Measurements from ENCODE around the gene TTC7B.
A peak's percentile ranks its signal among the peaks of the same experiment; 100 is the strongest.

Gene TTC7B

DNA sequence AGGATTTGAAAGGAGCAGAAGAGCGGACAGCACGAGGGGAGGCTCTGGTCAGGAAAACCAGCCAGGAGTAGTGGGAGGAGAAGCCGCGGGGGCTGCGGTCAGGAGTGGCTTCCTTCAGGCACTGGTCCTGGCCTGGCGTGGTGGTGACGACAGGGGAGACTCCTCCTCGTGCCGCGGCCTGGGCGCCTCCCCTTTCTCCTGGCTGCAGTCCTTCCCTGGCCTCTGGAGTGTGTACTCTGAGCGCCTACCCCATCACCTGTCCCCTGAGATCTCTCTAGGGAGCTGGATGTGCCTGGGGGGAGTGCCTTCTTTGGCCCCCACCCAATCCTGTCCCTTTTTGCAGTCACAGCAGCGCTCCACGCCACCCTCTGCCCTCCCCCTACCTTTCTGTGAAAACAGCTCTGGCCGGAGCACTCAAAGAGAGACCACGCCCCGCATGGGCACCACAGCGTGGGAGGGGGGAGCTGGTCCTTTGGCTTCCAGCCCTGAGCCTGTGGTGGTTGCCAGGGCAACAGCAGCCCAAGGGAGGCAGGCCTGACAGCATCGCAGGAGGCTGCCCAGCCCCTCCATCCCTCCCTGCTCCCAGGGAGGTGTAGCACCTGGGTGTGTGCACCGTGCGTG is 293.5 kb downstream of the TTC7B start:
- DNase-seq (ENCODE audit: low read depth), result peak; percentile 23
- no peak overlapping the region for H3K4me3 ChIP-seq (ENCODE audit: low read depth, low read length)
- in situ Hi-C loops (cut with HindIII; ENCODE audit: low sequenced_read_pairs), result no loop called here
- TF ChIP-seq, protein P1, sequence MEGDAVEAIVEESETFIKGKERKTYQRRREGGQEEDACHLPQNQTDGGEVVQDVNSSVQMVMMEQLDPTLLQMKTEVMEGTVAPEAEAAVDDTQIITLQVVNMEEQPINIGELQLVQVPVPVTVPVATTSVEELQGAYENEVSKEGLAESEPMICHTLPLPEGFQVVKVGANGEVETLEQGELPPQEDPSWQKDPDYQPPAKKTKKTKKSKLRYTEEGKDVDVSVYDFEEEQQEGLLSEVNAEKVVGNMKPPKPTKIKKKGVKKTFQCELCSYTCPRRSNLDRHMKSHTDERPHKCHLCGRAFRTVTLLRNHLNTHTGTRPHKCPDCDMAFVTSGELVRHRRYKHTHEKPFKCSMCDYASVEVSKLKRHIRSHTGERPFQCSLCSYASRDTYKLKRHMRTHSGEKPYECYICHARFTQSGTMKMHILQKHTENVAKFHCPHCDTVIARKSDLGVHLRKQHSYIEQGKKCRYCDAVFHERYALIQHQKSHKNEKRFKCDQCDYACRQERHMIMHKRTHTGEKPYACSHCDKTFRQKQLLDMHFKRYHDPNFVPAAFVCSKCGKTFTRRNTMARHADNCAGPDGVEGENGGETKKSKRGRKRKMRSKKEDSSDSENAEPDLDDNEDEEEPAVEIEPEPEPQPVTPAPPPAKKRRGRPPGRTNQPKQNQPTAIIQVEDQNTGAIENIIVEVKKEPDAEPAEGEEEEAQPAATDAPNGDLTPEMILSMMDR (IDR thresholded peaks at IDR 0.05; ENCODE audit: low read depth, low read length, missing control alignments), result no peak

DNA sequence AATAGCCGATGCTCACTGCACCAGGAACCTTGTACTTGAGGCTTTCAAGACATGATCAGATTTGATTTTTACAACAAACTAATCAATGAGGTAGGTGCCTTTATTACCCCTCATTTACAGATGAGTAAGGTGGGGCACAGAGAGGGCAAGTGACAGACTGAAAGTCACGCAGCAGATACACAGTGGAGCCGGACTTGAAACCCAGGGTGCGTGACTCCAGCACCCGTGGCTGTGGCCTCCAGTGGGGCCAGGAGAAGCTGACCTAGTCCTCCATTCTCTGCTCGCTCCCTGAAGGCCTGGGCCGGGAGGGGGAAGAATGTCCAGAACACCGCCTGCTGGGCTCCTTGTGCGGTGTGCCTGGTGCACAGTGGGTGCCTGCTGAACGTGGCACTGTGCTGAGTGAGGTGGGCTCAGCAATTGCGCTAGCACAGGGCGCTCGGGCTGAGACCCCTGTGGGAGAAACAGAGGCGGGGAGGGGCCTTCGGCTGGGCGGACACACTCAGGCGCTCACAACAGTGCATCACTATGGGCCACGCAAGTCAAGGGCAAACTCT is 294.2 kb downstream of the TTC7B start:
- H3K4me3 ChIP-seq (ENCODE audit: low read depth, low read length), result no peak overlapping the region
- TF ChIP-seq, protein P1 (IDR thresholded peaks at IDR 0.05; ENCODE audit: low read depth, low read length, missing control alignments), result no peak
- in situ Hi-C loops (cut with HindIII; ENCODE audit: low sequenced_read_pairs), result no loop called here
- DNase-seq (ENCODE audit: low read depth), result no peak

DNA sequence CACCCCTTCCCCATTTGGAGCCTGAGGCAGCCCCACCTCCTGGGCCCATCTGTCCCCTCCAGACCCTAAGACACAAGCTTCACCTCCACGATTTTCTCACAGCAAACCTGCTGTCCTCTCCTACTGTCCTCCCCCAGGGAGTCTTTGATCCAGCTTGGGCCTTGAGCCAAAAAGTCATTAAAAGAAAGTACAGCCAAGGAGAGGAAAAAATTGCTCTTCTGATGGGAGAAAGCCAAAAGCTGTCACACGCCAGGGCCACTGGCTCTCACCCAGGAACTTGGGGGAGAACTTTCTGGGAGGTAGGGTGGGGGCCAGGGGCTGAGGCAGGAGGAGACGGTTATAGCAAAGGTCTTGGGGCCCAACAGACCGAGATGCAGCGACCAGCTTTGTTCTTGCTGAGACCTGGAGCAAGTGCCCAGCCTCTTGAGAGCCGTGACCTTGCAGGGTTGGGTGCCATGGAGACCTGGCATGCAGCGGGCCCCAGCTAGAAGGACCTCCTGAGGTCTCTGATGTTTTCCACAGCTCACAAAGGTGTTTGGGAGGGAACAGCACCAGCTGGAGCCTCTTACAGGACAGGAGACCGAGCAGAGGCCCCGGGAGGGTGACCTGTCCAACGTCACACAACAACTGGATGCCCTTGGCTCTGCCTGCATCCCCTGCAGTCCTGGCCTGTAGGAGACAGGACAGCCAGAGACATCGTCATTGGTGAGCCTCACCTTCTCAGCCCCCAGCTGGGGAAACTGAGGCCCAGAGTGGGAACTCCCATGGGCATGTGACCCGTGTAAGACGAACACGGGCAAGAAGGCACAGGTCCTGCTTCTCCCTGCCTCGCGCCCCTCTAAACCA is 294.9 kb downstream of the TTC7B start:
- H3K4me3 ChIP-seq (ENCODE audit: low read depth, low read length), result no peak overlapping the region
- TF ChIP-seq, protein P1 (IDR thresholded peaks at IDR 0.05; ENCODE audit: low read depth, low read length, missing control alignments), result no peak
- in situ Hi-C loops (cut with HindIII; ENCODE audit: low sequenced_read_pairs), result no loop called here
- peak; percentile 16 for DNase-seq (ENCODE audit: low read depth)

DNA sequence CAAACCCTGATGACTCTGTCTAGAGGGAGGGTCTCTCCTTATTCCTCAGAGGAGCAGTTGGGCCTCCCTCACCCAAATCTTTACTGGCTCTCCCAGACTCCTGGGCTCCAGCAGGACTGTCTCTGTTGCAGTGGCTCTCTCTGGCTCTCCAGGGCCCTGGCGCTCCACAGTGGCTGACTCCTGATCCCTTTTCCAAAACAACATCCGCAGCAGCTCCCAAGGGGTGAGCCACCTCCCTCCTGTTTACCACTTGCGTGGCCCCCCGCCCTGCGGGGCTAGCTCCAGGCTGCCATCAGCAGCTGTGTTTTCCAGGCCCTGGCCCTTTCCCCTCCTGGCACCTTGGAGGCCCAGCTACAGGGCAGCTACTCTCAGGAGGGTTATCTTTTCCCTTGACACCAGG is 295.9 kb downstream of the TTC7B start:
- no peak for DNase-seq (ENCODE audit: low read depth)
- H3K4me3 ChIP-seq (ENCODE audit: low read depth, low read length), result no peak overlapping the region
- TF ChIP-seq, protein P1 (IDR thresholded peaks at IDR 0.05; ENCODE audit: low read depth, low read length, missing control alignments), result no peak
- in situ Hi-C loops (cut with HindIII; ENCODE audit: low sequenced_read_pairs), result no loop called here

DNA sequence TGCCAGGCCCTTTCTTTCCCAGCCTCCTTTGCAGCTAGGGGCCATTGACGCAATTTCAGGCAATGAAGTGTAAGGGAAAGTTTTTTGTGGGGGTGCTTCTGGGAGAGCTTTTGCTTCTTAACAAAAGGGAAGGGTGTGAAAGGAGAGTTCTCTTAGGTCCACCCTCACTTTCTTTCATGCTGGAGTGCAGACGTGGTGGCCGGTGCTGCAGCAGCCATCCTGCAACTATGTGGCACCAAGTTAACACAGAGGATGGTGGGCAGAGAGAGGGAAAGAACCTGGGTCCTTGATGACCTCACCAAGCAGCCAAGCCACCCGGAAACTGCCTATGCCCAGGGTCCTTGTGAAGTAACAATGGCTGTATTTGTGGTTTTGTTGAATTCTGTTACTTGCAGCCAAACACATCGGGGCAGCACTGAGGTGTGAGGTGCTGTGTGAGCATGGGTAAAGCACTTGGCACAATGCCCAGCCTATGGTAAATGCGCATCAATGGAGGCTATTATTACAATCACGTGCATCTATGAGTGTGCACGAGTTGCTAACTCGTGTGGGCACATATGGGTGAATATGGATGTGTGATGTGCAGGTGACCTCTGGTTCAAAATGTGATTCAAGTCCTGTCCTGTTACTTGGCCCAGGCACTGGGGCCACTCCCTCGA is 296.8 kb downstream of the TTC7B start:
- no peak for DNase-seq (ENCODE audit: low read depth)
- in situ Hi-C loops (cut with HindIII; ENCODE audit: low sequenced_read_pairs), result no loop called here
- TF ChIP-seq, protein P1 (IDR thresholded peaks at IDR 0.05; ENCODE audit: low read depth, low read length, missing control alignments), result no peak
- H3K4me3 ChIP-seq (ENCODE audit: low read depth, low read length), result no peak overlapping the region

DNA sequence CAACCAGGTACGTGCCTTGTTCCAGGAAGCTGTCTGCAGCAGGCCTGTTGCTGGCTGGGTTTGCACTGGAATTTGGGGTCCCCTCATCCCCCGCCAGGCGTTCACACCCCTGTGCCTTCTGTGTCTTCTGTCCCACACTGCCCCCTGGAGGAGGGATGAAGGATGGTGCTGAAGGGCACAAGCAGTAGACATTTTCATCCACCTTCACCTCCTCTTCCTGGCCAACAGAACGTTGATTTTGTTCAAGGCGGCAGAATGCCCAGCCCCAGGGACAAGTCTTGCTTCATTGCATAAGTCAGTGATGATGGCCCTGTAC is 297.3 kb downstream of the TTC7B start:
- in situ Hi-C loops (cut with HindIII; ENCODE audit: low sequenced_read_pairs), result no loop called here

More for the DNA sequence above, 297.3 kb downstream of the TTC7B start:
- TF ChIP-seq, protein P1 (IDR thresholded peaks at IDR 0.05; ENCODE audit: low read depth, low read length, missing control alignments), result peak; percentile 34
- H3K4me3 ChIP-seq (ENCODE audit: low read depth, low read length), result no peak overlapping the region
- no peak for DNase-seq (ENCODE audit: low read depth)
